GM18505 (cell line): ENCODE measurements around the gene IPO13.

ENCODE experiments used
- ATAC-seq: cut with Tn5 transposase; IDR thresholded peaks from one replicate; pipeline ENCODE4 v1.9.1; 2021; ENCODE audit not compliant: unreplicated experiment
- POLR2A ChIP-seq: IDR thresholded peaks from 4 replicates; pipeline ENCODE4 v1.6.1; 2011; ENCODE audit warnings: borderline replicate concordance; ENCODE audit not compliant: insufficient read depth, insufficient read length; ENCODE audit errors: extremely low read depth

The IPO13 gene

DNA sequence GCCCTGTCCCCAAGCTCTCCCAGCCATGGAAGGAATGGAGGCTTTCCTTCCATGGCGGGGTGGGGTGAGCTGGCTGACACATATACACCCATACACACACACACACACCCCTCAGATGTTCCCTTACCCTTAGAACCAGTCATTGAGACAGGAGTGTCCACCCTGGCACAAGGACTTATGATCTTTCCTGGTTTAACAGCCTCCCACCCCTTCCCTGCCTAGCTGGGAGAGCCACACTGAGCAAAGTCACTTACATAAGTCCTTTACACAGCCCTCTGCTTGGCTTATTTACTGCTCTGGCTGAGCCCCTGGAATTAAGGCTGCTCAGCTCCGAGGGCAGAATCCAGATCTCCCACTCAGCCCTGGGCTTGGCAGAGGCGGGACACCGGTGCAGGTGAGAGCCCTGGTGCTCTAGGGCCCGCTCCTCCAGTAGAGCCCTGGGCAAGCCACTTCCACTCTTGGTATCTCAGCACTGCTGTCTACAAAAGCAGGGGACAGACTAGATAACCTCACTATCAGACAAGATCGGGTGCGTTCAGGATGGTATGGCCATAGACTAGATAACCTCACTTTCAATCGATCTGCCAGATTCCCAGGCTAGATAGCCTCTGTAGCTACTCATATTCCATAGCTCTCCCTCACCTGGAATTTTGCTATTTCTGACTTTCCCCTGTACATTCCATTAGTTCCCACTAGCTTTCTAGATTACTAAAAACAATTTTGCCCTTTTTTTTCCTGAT lies 67.8 kb downstream of the IPO13 start:
- no peak for TF ChIP-seq POLR2A
- no peak for ATAC-seq

- no peak for ATAC-seq
- no peak for TF ChIP-seq POLR2A
Observed at GRCh38 chr1:44015206-44015605, 68.5 kb downstream of the IPO13 start.

DNA sequence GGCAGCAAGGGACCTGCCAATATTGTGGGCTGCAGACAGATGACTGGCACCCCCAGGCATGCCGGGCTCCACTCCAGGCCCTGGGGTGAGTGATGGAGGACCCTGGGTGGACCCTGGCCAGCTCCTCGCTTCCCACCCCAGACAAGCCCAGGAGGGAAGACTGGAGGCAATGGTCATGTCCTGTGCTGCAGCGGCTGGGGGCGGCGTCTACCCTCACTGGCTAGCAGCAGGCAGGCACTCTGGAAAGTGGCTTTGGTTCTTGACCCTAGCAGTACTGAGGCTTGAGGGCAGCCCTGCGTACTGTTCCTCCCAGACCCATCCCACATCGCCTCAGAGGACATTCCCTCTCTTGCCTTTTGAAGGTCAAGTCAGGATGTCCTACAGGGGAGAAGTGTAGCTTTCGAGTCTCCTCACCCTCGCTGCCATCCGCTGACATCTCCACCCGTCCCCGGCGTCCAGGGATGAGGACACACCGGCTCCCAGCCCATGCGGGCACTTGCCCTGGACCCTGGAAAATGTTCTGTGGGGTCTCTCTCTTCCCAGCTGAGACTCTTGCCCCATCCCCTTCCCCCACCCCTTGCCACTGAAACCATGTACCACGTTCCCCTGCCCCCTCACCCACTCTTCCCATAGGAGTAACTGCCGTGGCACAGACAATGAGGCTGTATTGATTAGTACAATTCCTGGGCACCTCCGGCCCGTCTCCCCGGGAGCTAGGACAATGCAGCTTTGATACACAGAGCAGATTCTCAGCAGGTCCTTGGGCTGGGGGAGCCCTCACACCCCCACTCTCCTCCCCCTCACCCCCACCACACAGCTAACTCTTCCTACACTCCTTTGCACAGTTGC lies 69.5 kb downstream of the IPO13 start:
- TF ChIP-seq POLR2A = no peak
- ATAC-seq = no peak

- no peak for TF ChIP-seq POLR2A
- ATAC-seq = no peak
Observed at GRCh38 chr1:44016890-44017400, 70.2 kb downstream of the IPO13 start.
